HUES48 (cell line): ENCODE results near the gene ABLIM2.
A peak's percentile ranks its signal among the peaks of the same experiment; 100 is the strongest.

Experiments used
- H3K27ac ChIP-seq: one replicate; pipeline ENCODE4 v1.7.0; 2013; ENCODE audit warnings: low read depth, low read length, inconsistent platforms
- H3K27me3 ChIP-seq: 2 replicates; pipeline ENCODE4 v1.6.1; 2013; ENCODE audit warnings: mild to moderate bottlenecking, low read length; ENCODE audit not compliant: control insufficient read depth, insufficient read depth
- H3K36me3 ChIP-seq: 2 replicates; pipeline ENCODE4 v1.6.1; 2013; ENCODE audit warnings: low read length; ENCODE audit not compliant: control insufficient read depth, insufficient read depth
- H3K4me1 ChIP-seq: 2 replicates; pipeline ENCODE4 v1.6.1; 2013; ENCODE audit warnings: mild to moderate bottlenecking, low read length; ENCODE audit not compliant: control insufficient read depth, insufficient read depth
- H3K4me3 ChIP-seq: 2 replicates; pipeline ENCODE4 v1.5.1; 2013; ENCODE audit warnings: mild to moderate bottlenecking, low read depth, low read length
- H3K9ac ChIP-seq: 2 replicates; pipeline ENCODE4 v1.6.1; 2013; ENCODE audit warnings: mild to moderate bottlenecking, low read depth, low read length, moderate library complexity
- H3K9me3 ChIP-seq: 2 replicates; pipeline ENCODE4 v1.6.1; 2013; ENCODE audit warnings: low read length; ENCODE audit not compliant: control insufficient read depth, insufficient read depth

Gene ABLIM2

DNA sequence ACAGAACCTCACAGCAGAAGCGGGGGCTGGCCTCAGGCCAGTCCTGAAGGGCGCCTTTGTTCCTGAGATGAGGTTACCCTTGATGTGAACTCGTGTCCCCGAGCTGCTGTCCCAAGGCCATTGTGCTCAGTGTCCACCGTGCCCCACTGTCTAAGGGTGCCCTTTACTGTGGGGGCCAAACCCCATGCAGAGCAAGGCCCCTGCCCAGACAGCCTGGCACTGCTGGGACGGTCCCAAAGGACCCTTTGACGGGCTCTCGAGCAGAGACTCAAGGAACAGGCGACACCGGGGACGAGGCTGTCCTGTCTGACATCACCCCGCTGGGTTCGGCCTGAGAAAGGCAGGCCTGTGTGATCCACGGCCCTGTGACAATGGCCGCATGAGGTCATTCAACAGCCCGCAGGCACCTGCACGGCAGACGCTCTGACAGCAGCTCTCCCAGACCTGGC is 100.6 kb downstream of the ABLIM2 start:
- Histone ChIP-seq H3K27me3 (no peaks in the 10 kb centered on the region), H3K4me1 (no peaks in the 10 kb centered on the region), H3K9me3 (no peaks in the 10 kb centered on the region), H3K4me3 (no peak overlapping the region), H3K27ac (no peak overlapping the region), H3K36me3 (no peaks in the 10 kb centered on the region), H3K9ac (no peak overlapping the region)

DNA sequence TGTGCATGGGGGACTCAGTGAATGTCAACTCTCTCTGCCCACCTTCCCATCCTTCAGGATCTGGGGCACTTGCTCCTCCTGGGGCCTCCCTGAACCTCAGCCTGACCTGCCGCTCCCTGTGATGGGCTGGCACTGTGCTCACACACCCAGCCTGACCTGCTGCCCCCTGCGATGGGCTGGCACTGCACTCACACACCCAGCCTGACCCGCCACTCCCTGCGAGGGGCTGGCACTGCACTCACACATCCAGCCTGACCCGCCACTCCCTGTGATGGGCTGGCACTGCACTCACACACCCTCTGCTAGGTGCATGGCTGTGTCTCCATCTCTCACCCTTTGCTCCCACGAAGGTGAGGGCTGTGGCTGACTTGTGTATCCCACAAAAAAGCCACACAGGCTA is 103.4 kb downstream of the ABLIM2 start:
- H3K4me1 ChIP-seq = peaks cover 7% of the 10 kb centered on the region
- no peaks in the 10 kb centered on the region for H3K27me3 ChIP-seq
- no peaks in the 10 kb centered on the region for H3K36me3 ChIP-seq
- H3K9ac ChIP-seq = no peak overlapping the region
- no peak overlapping the region for H3K4me3 ChIP-seq
- no peaks in the 10 kb centered on the region for H3K9me3 ChIP-seq
- no peak overlapping the region for H3K27ac ChIP-seq

DNA sequence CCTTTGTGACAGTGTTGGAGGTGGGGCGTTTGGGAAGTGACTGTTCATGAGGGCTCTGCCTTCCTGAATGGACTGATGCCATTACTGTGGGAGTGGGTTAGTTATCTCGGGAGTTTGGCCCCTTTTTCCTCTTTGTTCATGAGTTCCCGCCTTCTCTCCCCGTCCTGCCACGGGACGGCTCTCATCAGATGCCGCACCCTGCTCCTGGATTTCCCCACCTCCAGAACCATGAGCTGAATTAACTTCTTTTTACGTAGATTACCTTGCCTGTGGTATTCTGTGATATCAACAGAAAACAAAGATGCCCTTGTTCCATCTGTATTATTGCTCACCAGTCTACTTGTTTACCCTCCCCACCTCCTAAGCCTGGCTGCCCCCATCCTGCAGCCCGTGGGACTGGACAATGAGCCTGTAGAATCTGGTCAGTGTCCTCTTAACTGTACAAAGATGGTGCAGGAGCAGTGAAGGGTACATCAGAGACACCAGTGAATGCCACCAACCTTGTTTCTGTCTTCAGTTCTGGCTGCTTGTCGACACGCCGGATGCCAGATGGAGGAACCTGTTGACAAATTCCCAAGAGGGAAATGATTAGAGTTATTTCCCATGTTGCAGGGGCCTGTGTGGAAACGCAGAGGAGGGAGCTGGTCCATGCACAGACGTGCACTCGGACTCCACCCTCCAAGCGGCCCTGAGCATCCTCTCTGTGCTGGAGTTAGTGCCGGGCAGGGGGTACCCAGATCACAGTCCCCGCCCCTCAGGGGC is 104.7 kb downstream of the ABLIM2 start:
- H3K27me3 ChIP-seq = no peaks in the 10 kb centered on the region
- no peaks in the 10 kb centered on the region for H3K9me3 ChIP-seq
- H3K27ac ChIP-seq = no peak overlapping the region
- no peaks in the 10 kb centered on the region for H3K36me3 ChIP-seq
- no peak overlapping the region for H3K9ac ChIP-seq
- peaks cover 19% of the 10 kb centered on the region for H3K4me1 ChIP-seq
- H3K4me3 ChIP-seq = no peak overlapping the region

DNA sequence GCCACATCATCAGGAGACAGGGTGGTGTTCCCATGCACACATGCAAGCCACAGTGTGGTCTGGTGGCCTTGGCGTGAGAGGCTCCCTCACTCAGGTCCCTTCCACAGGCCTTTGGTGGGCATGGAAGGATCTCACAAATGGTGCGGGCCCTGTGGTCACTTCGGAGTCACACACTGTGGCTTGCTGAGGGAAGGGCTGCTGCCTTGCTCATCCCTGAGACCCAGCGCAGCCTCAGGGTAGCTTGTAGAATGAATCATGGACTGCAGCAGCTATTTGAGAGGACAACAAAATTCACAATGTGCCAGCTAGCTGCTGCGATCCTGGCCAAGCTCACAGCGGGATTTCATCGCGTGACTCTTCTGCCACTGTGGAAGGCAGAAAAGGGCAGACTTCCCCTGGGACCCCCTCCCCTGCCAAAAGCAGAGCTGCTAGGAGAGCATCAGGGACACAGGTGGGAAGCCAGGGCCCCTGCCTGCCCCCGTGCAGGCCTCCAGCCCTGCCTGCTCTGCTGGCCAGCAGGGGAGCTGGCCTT is 106.4 kb downstream of the ABLIM2 start:
- Histone ChIP-seq H3K9me3 (no peaks in the 10 kb centered on the region), H3K36me3 (no peaks in the 10 kb centered on the region), H3K9ac (no peak overlapping the region), H3K4me1 (peaks cover 27% of the 10 kb centered on the region), H3K4me3 (no peak overlapping the region), H3K27ac (no peak overlapping the region), H3K27me3 (no peaks in the 10 kb centered on the region)

DNA sequence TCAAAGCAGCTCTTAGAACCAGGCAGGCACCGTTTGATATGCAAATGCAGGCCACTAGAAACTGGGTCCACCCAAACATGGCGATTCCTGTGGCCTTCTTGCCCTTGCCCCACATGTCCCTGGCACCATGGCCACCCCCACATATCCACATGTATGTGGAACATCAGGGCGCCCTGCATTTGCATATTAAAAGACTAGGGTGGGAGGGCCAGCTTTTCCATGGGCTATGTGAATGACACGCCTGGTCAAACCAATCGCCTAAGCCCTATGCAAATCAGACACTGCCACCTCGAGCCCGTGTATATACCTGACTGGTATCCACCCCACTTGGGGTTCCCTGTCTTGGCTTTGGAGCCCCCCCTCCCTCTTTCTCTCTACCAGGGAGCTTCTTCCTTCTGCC is 107.0 kb downstream of the ABLIM2 start:
- no peak overlapping the region for H3K27ac ChIP-seq
- no peaks in the 10 kb centered on the region for H3K36me3 ChIP-seq
- H3K9me3 ChIP-seq = no peaks in the 10 kb centered on the region
- no peak overlapping the region for H3K4me3 ChIP-seq
- no peaks in the 10 kb centered on the region for H3K27me3 ChIP-seq
- no peak overlapping the region for H3K9ac ChIP-seq
- H3K4me1 ChIP-seq = peaks cover 27% of the 10 kb centered on the region

DNA sequence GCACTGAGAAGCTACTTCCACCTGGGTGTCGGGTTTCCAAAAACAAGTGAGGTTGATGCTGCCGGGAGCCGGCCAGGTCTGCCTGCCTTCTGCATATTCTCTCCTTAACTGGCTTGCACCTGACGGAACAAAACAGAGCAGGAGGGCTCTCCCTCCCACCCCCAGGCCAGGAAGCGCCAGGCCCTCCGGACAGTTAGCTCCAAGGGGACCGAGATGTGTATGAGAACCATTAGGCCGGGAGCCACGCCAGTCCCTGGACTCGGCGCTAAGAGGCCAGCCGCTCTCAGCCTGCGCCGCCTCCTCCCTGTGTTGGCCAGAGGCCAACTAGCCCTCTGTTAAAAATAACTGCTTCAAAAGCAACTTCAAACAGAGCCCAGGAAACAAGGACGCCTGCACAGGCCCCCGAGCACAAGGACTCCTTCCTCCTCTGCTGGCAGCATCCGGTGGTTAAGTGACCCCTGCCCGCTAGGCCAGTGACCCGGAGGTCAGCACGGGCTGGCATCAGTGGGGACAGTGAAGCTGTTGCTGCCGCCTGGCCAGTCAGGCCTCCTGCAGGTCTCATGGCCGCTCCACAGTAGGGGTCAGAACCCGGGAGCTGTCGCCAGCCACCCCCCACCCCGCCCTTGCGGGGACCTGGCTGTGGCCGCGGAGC is 107.9 kb downstream of the ABLIM2 start:
- Histone ChIP-seq H3K9me3 (no peaks in the 10 kb centered on the region), H3K9ac (peak overlapping the region; percentile 32; the same call in 1 of the 2 replicates), H3K4me1 (peaks cover 27% of the 10 kb centered on the region), H3K4me3 (no peak overlapping the region), H3K36me3 (no peaks in the 10 kb centered on the region), H3K27ac (peak overlapping the region; percentile 80), H3K27me3 (no peaks in the 10 kb centered on the region)

DNA sequence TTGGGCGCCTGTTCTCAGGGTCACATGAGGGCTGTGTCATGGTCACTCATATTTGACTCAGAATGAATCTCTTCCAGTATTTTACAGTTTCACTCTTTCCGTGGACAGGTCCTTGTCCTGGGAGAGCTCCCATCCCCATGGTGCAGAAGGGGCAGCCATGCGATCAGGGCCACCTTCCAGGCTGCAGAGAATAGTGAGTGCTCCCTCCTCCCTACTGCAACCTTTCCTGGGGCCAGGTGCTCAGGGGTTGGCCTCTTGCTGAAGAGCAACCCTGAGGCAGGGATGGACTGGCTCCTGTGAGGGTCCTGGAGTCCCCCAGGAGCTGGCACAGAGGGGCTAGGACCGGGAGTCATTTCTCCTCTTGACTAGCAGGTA is 108.4 kb downstream of the ABLIM2 start:
- Histone ChIP-seq H3K9ac (no peak overlapping the region), H3K27ac (peak overlapping the region; percentile 80), H3K4me3 (no peak overlapping the region), H3K36me3 (no peaks in the 10 kb centered on the region), H3K4me1 (peaks cover 27% of the 10 kb centered on the region), H3K9me3 (no peaks in the 10 kb centered on the region), H3K27me3 (no peaks in the 10 kb centered on the region)

DNA sequence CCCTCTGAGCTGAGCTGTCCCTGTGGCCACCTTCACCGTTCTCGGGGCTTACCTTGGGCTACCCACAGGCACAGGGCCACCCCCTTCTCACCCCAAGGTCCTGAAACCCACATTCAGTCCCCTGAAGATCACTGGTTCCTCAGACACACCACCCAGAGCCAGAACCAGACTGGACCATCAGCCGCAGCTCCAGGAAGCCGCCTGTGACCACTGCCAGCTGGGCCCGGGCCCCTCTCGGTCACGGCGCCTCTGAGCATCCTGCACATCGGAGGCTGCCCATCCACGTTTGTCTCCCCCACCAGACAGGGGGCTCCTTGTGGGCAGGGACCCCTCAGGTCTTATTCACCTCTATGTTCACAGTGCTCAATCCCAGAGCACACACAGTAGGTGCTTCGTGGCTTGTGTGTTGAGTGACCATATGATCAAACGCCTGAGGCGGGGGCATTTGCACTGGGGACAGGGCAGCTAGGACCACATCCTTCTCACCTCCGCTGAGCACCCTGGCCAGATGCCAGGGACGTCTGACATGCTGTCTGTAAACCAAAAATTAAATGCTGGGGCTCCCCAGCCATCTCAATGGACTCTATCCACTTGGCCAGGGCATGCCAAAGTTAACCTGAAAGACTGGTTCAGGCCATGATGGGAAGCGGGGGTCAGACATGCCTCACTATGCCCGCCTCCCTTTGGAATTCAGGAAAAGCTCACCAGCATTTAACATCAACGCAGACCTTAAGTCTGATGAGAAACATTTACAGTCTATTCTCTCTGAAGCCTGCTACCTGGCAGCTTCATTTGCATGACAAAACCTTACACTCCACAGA is 109.5 kb downstream of the ABLIM2 start:
- H3K27me3 ChIP-seq = no peaks in the 10 kb centered on the region
- no peaks in the 10 kb centered on the region for H3K9me3 ChIP-seq
- 0 out of 2 replicates have a peak overlapping the region, but pooled peaks have one; percentile 46 for H3K9ac ChIP-seq
- H3K36me3 ChIP-seq = no peaks in the 10 kb centered on the region
- peaks cover 27% of the 10 kb centered on the region for H3K4me1 ChIP-seq
- H3K4me3 ChIP-seq = no peak overlapping the region
- H3K27ac ChIP-seq = peak overlapping the region; percentile 78

DNA sequence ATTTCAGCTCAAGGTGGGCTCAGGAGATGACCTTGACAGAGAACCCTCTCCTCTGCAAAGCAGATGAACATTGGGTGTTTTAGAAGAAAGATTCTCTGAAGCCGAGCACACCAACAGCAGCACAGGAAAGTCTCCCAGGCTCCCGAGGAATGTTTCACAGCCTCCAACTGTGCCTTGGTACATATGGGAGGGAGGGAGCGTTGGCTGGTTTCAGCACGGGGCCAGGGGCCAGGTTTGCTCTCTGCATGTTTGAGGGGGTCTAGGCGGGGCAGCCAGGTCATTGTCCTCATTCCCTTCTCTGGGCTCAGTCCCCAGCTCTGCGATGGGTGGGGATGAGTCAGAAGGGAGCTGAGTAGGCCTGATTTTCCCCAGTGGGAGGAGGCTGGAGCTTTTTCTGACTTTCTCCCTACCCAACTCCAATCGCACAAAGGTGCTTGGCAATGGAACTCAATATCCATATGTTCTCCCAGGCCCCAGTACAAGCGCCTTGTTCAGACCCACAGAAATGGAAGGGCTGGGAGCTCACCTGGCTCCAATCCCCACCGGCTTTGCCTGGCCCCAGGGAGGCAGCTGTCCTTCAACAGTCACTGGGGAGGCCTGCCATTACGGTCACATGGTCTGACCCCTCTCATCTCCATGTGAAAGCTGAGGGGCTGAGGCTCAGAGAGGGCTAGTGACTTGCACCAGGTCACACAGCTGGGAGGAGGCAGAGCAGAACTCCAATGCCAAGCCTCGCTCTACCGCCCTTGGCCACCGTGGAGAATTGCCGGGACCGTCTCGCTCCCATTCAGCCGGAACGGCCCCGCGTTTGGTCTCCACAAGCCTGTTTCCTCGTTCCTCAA is 110.6 kb downstream of the ABLIM2 start:
- Histone ChIP-seq H3K4me3 (no peak overlapping the region), H3K27me3 (no peaks in the 10 kb centered on the region), H3K27ac (no peak overlapping the region), H3K9me3 (no peaks in the 10 kb centered on the region), H3K9ac (no peak overlapping the region), H3K4me1 (peaks cover 27% of the 10 kb centered on the region), H3K36me3 (no peaks in the 10 kb centered on the region)

DNA sequence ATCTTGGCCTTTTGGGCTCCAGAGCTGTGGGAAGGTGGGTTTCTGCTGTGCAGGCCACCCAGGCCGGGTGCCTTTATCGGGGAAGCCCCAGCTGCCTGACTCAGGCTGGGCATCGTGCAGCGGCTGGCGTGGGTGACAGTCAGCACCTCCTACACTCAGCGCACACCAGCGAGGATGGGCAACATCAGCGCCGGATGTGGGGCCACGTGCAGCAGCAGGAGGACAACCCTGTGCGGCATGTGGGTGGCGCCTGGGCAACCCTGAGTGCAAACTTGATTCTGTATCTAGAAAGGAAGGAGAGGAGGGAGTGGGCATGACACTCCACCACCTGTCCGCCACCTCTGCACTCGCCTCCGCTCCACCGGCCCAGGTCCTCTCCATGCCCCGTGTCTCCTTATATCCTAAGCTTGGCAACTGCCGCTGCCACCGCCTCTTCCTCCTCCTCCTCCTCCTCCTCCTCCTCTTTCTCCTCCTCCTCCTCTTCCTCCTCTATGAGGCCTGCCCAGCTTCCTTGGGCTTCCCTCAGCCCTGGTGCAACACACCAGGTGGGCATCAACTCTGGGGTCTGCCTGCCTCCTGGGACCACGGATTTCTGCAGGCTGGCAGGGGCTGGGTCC is 111.6 kb downstream of the ABLIM2 start:
- no peaks in the 10 kb centered on the region for H3K27me3 ChIP-seq
- H3K9ac ChIP-seq = no peak overlapping the region; the same call in 1 of the 2 replicates
- H3K27ac ChIP-seq = no peak overlapping the region
- H3K4me1 ChIP-seq = peaks cover 27% of the 10 kb centered on the region
- no peaks in the 10 kb centered on the region for H3K36me3 ChIP-seq
- no peaks in the 10 kb centered on the region for H3K9me3 ChIP-seq
- no peak overlapping the region for H3K4me3 ChIP-seq
